Vagina (tissue), 2 donors: ENCODE results near the gene EP300.
A peak's percentile ranks its signal among the peaks of the same experiment; 100 is the strongest.

ENCODE experiments used
- CTCF ChIP-seq, 3 experiments: fragments of 450-650 bp in 2 of 3; fragments of 200-600 bp in 1 of 3; sonication (generic) in 1 of 3; IDR thresholded peaks; one replicate each; pipeline ENCODE4 v1.5.1; 2017 to 2019; ENCODE audit warnings: antibody characterized with exemption in 3 of 3, mild to moderate bottlenecking in 2 of 3, moderate library complexity in 2 of 3
- POLR2A ChIP-seq, 2 donors: fragments of 450-650 bp; IDR thresholded peaks; one replicate each; pipeline ENCODE4 v1.6.1; 2017; ENCODE audit warnings: antibody characterized with exemption in 2 of 2, mild to moderate bottlenecking in 2 of 2, moderate library complexity in 2 of 2
- POLR2AphosphoS5 ChIP-seq, 2 donors: sonication (generic); formaldehyde crosslinking; IDR thresholded peaks; one replicate each; pipeline ENCODE4 v1.9.0; 2017; ENCODE audit warnings: antibody characterized with exemption in 2 of 2, mild to moderate bottlenecking in 2 of 2, low read depth in 1 of 2; ENCODE audit not compliant: insufficient read depth in 1 of 2

- TF ChIP-seq POLR2A (IDR thresholded peaks at IDR 0.05) (no peak), CTCF (IDR thresholded peaks at IDR 0.05) (no peak), POLR2AphosphoS5 (IDR thresholded peaks at IDR 0.05; ENCODE audit: insufficient read depth in 1 of 2, low read depth in 1 of 2) (peak; percentile 46 to 72)
Observed at GRCh38 chr22:41048791-41049717, 43.3 kb upstream of the EP300 start.
